Vagina (tissue), 2 donors: Measurements from ENCODE around the gene KRT86.

Experiments used
- POLR2A ChIP-seq, 2 donors: fragments of 450-650 bp; IDR thresholded peaks; one replicate each; pipeline ENCODE4 v1.6.1; 2017; ENCODE audit warnings: antibody characterized with exemption in 2 of 2, mild to moderate bottlenecking in 2 of 2, moderate library complexity in 2 of 2
- POLR2AphosphoS5 ChIP-seq, 2 donors: sonication (generic); formaldehyde crosslinking; IDR thresholded peaks; one replicate each; pipeline ENCODE4 v1.9.0; 2017; ENCODE audit warnings: antibody characterized with exemption in 2 of 2, mild to moderate bottlenecking in 2 of 2, low read depth in 1 of 2; ENCODE audit not compliant: insufficient read depth in 1 of 2
- TF ChIP-seq, protein P1 (sequence below), 3 experiments: fragments of 450-650 bp in 2 of 3; fragments of 200-600 bp in 1 of 3; sonication (generic) in 1 of 3; IDR thresholded peaks; one replicate each; pipeline ENCODE4 v1.5.1; 2017 to 2019; ENCODE audit warnings: antibody characterized with exemption in 3 of 3, mild to moderate bottlenecking in 2 of 3, moderate library complexity in 2 of 3

DNA sequence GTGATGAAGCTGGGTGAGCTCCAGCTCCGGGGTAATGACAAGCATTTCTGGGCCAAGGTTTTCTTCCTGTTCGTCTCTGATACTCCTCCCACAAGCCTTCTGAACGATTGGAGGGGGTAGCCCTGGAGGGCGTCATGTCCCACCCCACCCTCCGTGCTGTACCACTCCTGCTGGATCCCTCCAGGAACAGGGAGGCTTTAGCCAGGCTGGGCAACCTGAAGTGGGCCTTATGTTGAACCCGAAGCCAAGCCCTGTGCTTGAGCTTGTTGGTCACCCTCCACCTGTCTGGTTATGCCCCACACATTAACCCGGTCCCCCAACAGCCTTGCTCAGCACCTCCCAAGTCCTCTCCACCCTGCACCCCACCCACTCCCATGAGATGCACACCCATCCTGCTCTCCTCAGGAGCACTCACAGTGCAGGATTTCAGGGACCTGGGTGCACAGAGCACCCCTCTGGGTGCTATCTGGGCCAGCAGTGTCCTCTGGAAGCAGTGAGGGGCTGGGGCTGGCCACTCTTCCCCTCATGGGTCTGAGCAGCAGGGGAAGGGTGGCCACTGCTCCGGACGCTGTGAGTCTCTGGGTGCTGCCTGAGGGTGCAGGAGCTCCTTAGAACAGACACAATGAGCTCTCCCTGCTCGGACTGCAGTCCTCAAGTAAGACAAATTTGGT, 53.5 kb downstream of the KRT86 start:
- TF ChIP-seq, protein P1, sequence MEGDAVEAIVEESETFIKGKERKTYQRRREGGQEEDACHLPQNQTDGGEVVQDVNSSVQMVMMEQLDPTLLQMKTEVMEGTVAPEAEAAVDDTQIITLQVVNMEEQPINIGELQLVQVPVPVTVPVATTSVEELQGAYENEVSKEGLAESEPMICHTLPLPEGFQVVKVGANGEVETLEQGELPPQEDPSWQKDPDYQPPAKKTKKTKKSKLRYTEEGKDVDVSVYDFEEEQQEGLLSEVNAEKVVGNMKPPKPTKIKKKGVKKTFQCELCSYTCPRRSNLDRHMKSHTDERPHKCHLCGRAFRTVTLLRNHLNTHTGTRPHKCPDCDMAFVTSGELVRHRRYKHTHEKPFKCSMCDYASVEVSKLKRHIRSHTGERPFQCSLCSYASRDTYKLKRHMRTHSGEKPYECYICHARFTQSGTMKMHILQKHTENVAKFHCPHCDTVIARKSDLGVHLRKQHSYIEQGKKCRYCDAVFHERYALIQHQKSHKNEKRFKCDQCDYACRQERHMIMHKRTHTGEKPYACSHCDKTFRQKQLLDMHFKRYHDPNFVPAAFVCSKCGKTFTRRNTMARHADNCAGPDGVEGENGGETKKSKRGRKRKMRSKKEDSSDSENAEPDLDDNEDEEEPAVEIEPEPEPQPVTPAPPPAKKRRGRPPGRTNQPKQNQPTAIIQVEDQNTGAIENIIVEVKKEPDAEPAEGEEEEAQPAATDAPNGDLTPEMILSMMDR (IDR thresholded peaks at IDR 0.05) = no peak
- TF ChIP-seq POLR2A (IDR thresholded peaks at IDR 0.05) (no peak), POLR2AphosphoS5 (IDR thresholded peaks at IDR 0.05; ENCODE audit: insufficient read depth in 1 of 2, low read depth in 1 of 2) (no peak)
